MCF 10A (cell line): ENCODE data around the gene PHOSPHO2. TPM values are rescaled to one million over a fixed set of nuclear protein-coding genes. Genes with fewer than 3 reads are reported as not detected.

Source experiments
- Bru-seq: library from RNA; stranded (reverse); fragments of 400-500 nt; gene quantifications from one replicate; lab custom pipeline; 2021; lab: Mats Ljungman, UMichigan
- BruChase-seq, 2 experiments: library from RNA; stranded (reverse); fragments of 400-500 nt; gene quantifications; one replicate each; lab custom pipeline; 2021; lab: Mats Ljungman, UMichigan
- BruUV-seq: library from RNA; stranded (reverse); fragments of 400-500 nt; replicated peaks from 2 replicates; lab custom pipeline; 2021; lab: Mats Ljungman, UMichigan
- CTCF ChIA-PET: fragments of 300-600 bp; sonication (Branson Sonifier 250); formaldehyde crosslinking; extraction: SDS; loops from one replicate; lab custom pipeline; 2021; ENCODE audit warnings: antibody characterized with exemption, inconsistent platforms; lab: Yijun Ruan, JAX
- POLR2A ChIA-PET: fragments of 300-600, 350-650 bp; sonication (Branson Sonifier 250); formaldehyde crosslinking; extraction: SDS; loops from one replicate; lab custom pipeline; 2020; ENCODE audit warnings: antibody characterized with exemption, inconsistent platforms; lab: Yijun Ruan, JAX
- DNase-seq: peaks from one replicate; pipeline ENCODE4 v3.0.0-alpha.2; 2018; ENCODE audit not compliant: unreplicated experiment
- H3K27ac Mint-ChIP-seq: one replicate; pipeline ENCODE4 v1.8.0; 2022; ENCODE audit warnings: mild to moderate bottlenecking, low read depth, mixed read lengths; ENCODE audit not compliant: unreplicated experiment
- H3K27me3 Mint-ChIP-seq: one replicate; pipeline ENCODE4 v1.8.0; 2022; ENCODE audit warnings: mixed read lengths; ENCODE audit not compliant: insufficient read depth, unreplicated experiment
- H3K36me3 Mint-ChIP-seq: one replicate; pipeline ENCODE4 v1.8.0; 2022; ENCODE audit warnings: mild to moderate bottlenecking, moderate library complexity, mixed read lengths; ENCODE audit not compliant: insufficient read depth, unreplicated experiment
- H3K4me1 Mint-ChIP-seq: one replicate; pipeline ENCODE4 v1.8.0; 2022; ENCODE audit warnings: mixed read lengths; ENCODE audit not compliant: insufficient read depth, unreplicated experiment
- H3K4me3 Mint-ChIP-seq: one replicate; pipeline ENCODE4 v1.8.0; 2022; ENCODE audit warnings: mild to moderate bottlenecking, moderate library complexity, mixed read lengths; ENCODE audit not compliant: unreplicated experiment
- H3K9me3 Mint-ChIP-seq: one replicate; pipeline ENCODE4 v1.8.0; 2022; ENCODE audit warnings: mixed read lengths; ENCODE audit not compliant: unreplicated experiment
- CTCF ChIP-seq: fragments of 200-600 bp; IDR thresholded peaks from one replicate; pipeline ENCODE4 v1.8.0; 2022; ENCODE audit warnings: antibody characterized with exemption, mild to moderate bottlenecking; ENCODE audit not compliant: unreplicated experiment
- intact Hi-C: fragments of 100-400 bp; cut with micrococcal nuclease; formaldehyde crosslinking; loops from 2 replicates; pipeline ENCODE4 v1.14.1; 2022
- long read RNA-seq: library from polyadenylated mRNA; stranded (forward); transcript quantifications from one replicate; pipeline ENCODE4 v2.0.0, GENCODE V29; 2022
- total RNA-seq: library from RNA; stranded (reverse); gene quantifications from 2 replicates; pipeline ENCODE4 v1.2.3, GENCODE V29; 2022

Gene PHOSPHO2
- total RNA-seq (5.4 and 6.0 TPM in 2 replicates), Bru-seq, nascent RNA (percentile 88 among the genes with signal in this experiment), BruChase-seq, experiment 1, labeled RNA remaining after a 6-hour chase (percentile 88 among the genes with signal in this experiment), BruChase-seq, experiment 2, labeled RNA remaining after a 2-hour chase (percentile 91 among the genes with signal in this experiment)
- long read RNA-seq, transcript PHOSPHO2-201 (4 exons, 1,125 nt), result major isoform, 7 of 10 reads
- long read RNA-seq, partial matches to known transcripts, result 0 of 10 reads
- long read RNA-seq, other reads (novel, unspliced or antisense), result 1 of 10 reads

GRCh38 chr2:169694113-169694893 is at the start of gene PHOSPHO2, which contains the start of gene CFAP210:
Gene PHOSPHO2 (plus strand): TSS chr2:169694469. CDS start chr2:169700972, 6,503 bp downstream.
Gene CFAP210 (minus strand): TSS chr2:169694405. CDS start chr2:169694327, 78 bp downstream.
- TF ChIP-seq CTCF, result no peak
- intact Hi-C loops, result loop anchor here (10.0 kb wide), 1 partner anchor 100 kb away; the partner anchor contains the start of gene SSB
- H3K9me3 Mint-ChIP-seq, result peaks cover 9% of the 10 kb centered on the region
- peak within 1 kb of the TSS; percentile 84 for H3K4me3 Mint-ChIP-seq
- BruUV-seq, result TSS peak; percentile 75
- peaks cover 6% of the 10 kb centered on the region for H3K4me1 Mint-ChIP-seq
- H3K36me3 Mint-ChIP-seq, result peaks cover 11% of the 10 kb centered on the region
- H3K27ac Mint-ChIP-seq, result peak within 1 kb of the TSS; percentile 91
- H3K27me3 Mint-ChIP-seq, result peaks cover 16% of the 10 kb centered on the region
- ChIA-PET CTCF (interaction anchor here (0.7 to 1.7 kb wide), 3 partner anchors 9 to 79 kb away, joined by 4 to 8 read pairs (median 4); no protein-coding TSS in a partner anchor), POLR2A (interaction anchor here (0.6 to 2.1 kb wide), 8 partner anchors 10 to 236 kb away, joined by 3 to 13 read pairs (median 4); partner anchors contain the start of gene PPIG)
- DNase-seq, result peak; percentile 95

GRCh38 chr2:169647496-169647895 is 46.8 kb upstream of the PHOSPHO2 start:
- DNase-seq, result no peak
- ChIA-PET POLR2A (interaction anchor here (0.6 kb wide), 1 partner anchor 64 kb away, joined by 3 read pairs; the partner anchor contains the start of gene PPIG), CTCF (no interaction called here)
- H3K4me1 Mint-ChIP-seq, result no peaks in the 10 kb centered on the region
- H3K9me3 Mint-ChIP-seq, result no peaks in the 10 kb centered on the region
- peaks cover 4% of the 10 kb centered on the region for H3K36me3 Mint-ChIP-seq
- TF ChIP-seq CTCF, result no peak
- H3K27ac Mint-ChIP-seq, result no peak overlapping the region
- no peak overlapping the region for H3K4me3 Mint-ChIP-seq
- BruUV-seq, result no TSS peak
- intact Hi-C loops, result no loop called here
- H3K27me3 Mint-ChIP-seq, result peaks cover 6% of the 10 kb centered on the region

GRCh38 chr2:169649278-169649677 is 45.0 kb upstream of the PHOSPHO2 start:
- intact Hi-C loops, result no loop called here
- Mint-ChIP-seq H3K27me3 (peaks cover 18% of the 10 kb centered on the region), H3K4me1 (no peaks in the 10 kb centered on the region), H3K4me3 (no peak overlapping the region), H3K9me3 (no peaks in the 10 kb centered on the region), H3K27ac (no peak overlapping the region), H3K36me3 (peaks cover 4% of the 10 kb centered on the region)
- POLR2A ChIA-PET, result no interaction called here
- CTCF ChIA-PET, result no interaction called here
- DNase-seq, result no peak
- no TSS peak for BruUV-seq
- TF ChIP-seq CTCF, result no peak

- TF ChIP-seq CTCF, result no peak
- CTCF ChIA-PET, result no interaction called here
- Mint-ChIP-seq H3K27me3 (peaks cover 31% of the 10 kb centered on the region), H3K36me3 (no peaks in the 10 kb centered on the region), H3K9me3 (no peaks in the 10 kb centered on the region), H3K4me1 (no peaks in the 10 kb centered on the region), H3K4me3 (no peak overlapping the region), H3K27ac (no peak overlapping the region)
- no peak for DNase-seq
- POLR2A ChIA-PET, result no interaction called here
- no TSS peak for BruUV-seq
- intact Hi-C loops, result no loop called here
Measured at GRCh38 chr2:169653636-169654035, 40.6 kb upstream of the PHOSPHO2 start.
